A549 (cell line): ENCODE measurements around the gene ANKMY2. TPM values are rescaled to one million over a fixed set of nuclear protein-coding genes. Genes with fewer than 3 reads are reported as not detected.

Source experiments
- ATAC-seq, 2 experiments: fragments of 200-7000 bp in 1 of 2; fragments of >200 bp in 1 of 2; cut with Nextera tagmentation in 1 of 2; cut with Tn5 transposase in 1 of 2; 3 replicates each; pipeline versions ENCODE4 v1.8.0 to v1.9.1; 2018 to 2020; ENCODE audit warnings: mild to moderate bottlenecking in 1 of 2, moderate library complexity in 1 of 2
- CTCF ChIA-PET: fragments of 300-600 bp; sonication (Branson Sonifier 250); formaldehyde crosslinking; extraction: SDS; loops from one replicate; lab custom pipeline; 2021; ENCODE audit warnings: antibody characterized with exemption, inconsistent platforms; lab: Yijun Ruan, JAX
- POLR2A ChIA-PET: fragments of 350-600 bp; formaldehyde crosslinking; extraction: SDS; loops from one replicate; lab custom pipeline; 2021; ENCODE audit warnings: antibody characterized with exemption, inconsistent platforms; lab: Yijun Ruan, JAX
- DNase-seq, 2 experiments: peaks; one replicate each; pipeline versions ENCODE4 v3.0.0 to v3.0.0-alpha.2; 2011 to 2016; ENCODE audit warnings: low read depth in 1 of 2, low spot score in 1 of 2
- FAIRE-seq: peaks from 2 replicates; lab custom pipeline; 2011; peaks lifted over from hg19 to GRCh38; lab: Jason Lieb, UNC
- H3K27ac ChIP-seq, 2 experiments: fragments of >200 bp; sonication (Bioruptor Twin); formaldehyde crosslinking; 3 replicates each; pipeline ENCODE4 v1.5.1; 2016 to 2017
- H3K4me1 ChIP-seq: fragments of >200 bp; sonication (Bioruptor Twin); formaldehyde crosslinking; 3 replicates; pipeline ENCODE4 v1.6.1; 2016
- H3K4me2 ChIP-seq: fragments of >200 bp; sonication (Bioruptor Twin); formaldehyde crosslinking; 3 replicates; pipeline ENCODE4 v1.6.1; 2016
- H3K4me3 ChIP-seq: fragments of >200 bp; sonication (Bioruptor Twin); formaldehyde crosslinking; 3 replicates; pipeline ENCODE4 v1.5.1; 2016
- H3K9me3 ChIP-seq: fragments of >200 bp; sonication (Bioruptor Twin); formaldehyde crosslinking; 3 replicates; pipeline ENCODE4 v1.6.1; 2016
- CBX2 ChIP-seq: fragments of 200-600 bp; sonication (generic); IDR thresholded peaks from 2 replicates; pipeline ENCODE4 v1.6.1; 2016; ENCODE audit warnings: low read depth, mild to moderate bottlenecking, borderline replicate concordance
- CHD2 ChIP-seq: fragments of 150-350 bp; IDR thresholded peaks from 2 replicates; pipeline ENCODE4 v1.6.1; 2014; ENCODE audit warnings: low read length; ENCODE audit not compliant: partially characterized antibody
- EP300 ChIP-seq, 2 experiments: fragments of >200 bp; sonication (Bioruptor Twin); formaldehyde crosslinking; IDR thresholded peaks; 2 replicates in 1 of 2; 3 replicates in 1 of 2; pipeline ENCODE4 v1.6.1; 2016 to 2017
- ESRRA ChIP-seq: fragments of 150-350 bp; IDR thresholded peaks from 2 replicates; pipeline ENCODE4 v1.6.1; 2014; ENCODE audit warnings: mild to moderate bottlenecking, low read length, borderline replicate concordance
- FOSB ChIP-seq: fragments of 250-450 bp; sonication (Bioruptor Pico); IDR thresholded peaks from 2 replicates; pipeline ENCODE4 v1.5.0; 2020; ENCODE audit warnings: mild to moderate bottlenecking, moderate library complexity
- HMGXB4 ChIP-seq: fragments of 250-450 bp; sonication (Bioruptor Pico); IDR thresholded peaks from 2 replicates; pipeline ENCODE4 v1.5.0; 2021; ENCODE audit warnings: mild to moderate bottlenecking, moderate library complexity, borderline replicate concordance
- JUNB ChIP-seq: fragments of >200 bp; sonication (Bioruptor Twin); formaldehyde crosslinking; IDR thresholded peaks from 2 replicates; pipeline ENCODE4 v1.6.1; 2016
- MAFK ChIP-seq: fragments of 450-650 bp; IDR thresholded peaks from 2 replicates; pipeline ENCODE4 v1.6.1; 2014; ENCODE audit not compliant: partially characterized antibody
- MAZ ChIP-seq: fragments of 150-350 bp; IDR thresholded peaks from 2 replicates; pipeline ENCODE4 v1.6.1; 2014; ENCODE audit warnings: antibody characterized with exemption, low read depth, low read length, borderline replicate concordance
- MYC ChIP-seq: IDR thresholded peaks from 2 replicates; pipeline ENCODE4 v1.6.1; 2012; ENCODE audit warnings: mild to moderate bottlenecking, inconsistent platforms, low read length, improper control_type of control experiment, borderline replicate concordance
- NFE2L2 ChIP-seq: fragments of 150-350 bp; conservative IDR thresholded peaks from 2 replicates; pipeline ENCODE4 v1.6.1; 2014; ENCODE audit warnings: low read length
- NPAS2 ChIP-seq: fragments of 250-450 bp; sonication (Bioruptor Pico); IDR thresholded peaks from 2 replicates; pipeline ENCODE4 v1.8.0; 2022; ENCODE audit warnings: mild to moderate bottlenecking, moderate library complexity, borderline replicate concordance
- NR3C1 ChIP-seq: fragments of >200 bp; sonication (Bioruptor Twin); formaldehyde crosslinking; IDR thresholded peaks from 3 replicates; pipeline ENCODE4 v1.6.1; 2017
- POLR2A ChIP-seq: IDR thresholded peaks from 2 replicates; pipeline ENCODE4 v1.6.1; 2012; ENCODE audit warnings: mild to moderate bottlenecking, low read length
- RNF2 ChIP-seq: fragments of 200-600 bp; sonication (generic); IDR thresholded peaks from 2 replicates; pipeline ENCODE4 v1.6.1; 2016; ENCODE audit warnings: low read depth, mild to moderate bottlenecking, antibody characterized with exemption, moderate library complexity, borderline replicate concordance
- ZC3H11A ChIP-seq: fragments of 450-650 bp; IDR thresholded peaks from 2 replicates; pipeline ENCODE4 v1.6.1; 2014; ENCODE audit warnings: antibody characterized with exemption, mild to moderate bottlenecking
- ZNF302 ChIP-seq: fragments of 250-450 bp; sonication (Bioruptor Pico); IDR thresholded peaks from 2 replicates; pipeline ENCODE4 v1.9.0; 2021; ENCODE audit warnings: inconsistent platforms, mild to moderate bottlenecking, moderate library complexity
- WGBS: methylation state at CpG from one replicate; pipeline ENCODE4 v1.1.6; 2017; ENCODE audit errors: missing lambda C conversion rate; 5-methylcytosine and 5-hydroxymethylcytosine counted together
- polyA plus RNA-seq, 4 experiments: library from polyadenylated mRNA; depleted of rRNA in 3 of 4; stranded (reverse); fragments of >200 nt; fragmentation: RNase III in 1 of 4; extraction: RNeasy Plus Mini Kit Qiagen cat#74134 plus additional on column Dnase treatment in 1 of 4; gene quantifications; 2 replicates in 3 of 4; 3 replicates in 1 of 4; pipeline ENCODE4 v1.2.3, GENCODE V29; 2011 to 2017
- TF ChIP-seq, protein P1 (sequence below): fragments of 450-650 bp; IDR thresholded peaks from 2 replicates; pipeline ENCODE4 v1.6.1; 2014; ENCODE audit warnings: antibody characterized with exemption
- TF ChIP-seq, protein P2 (sequence below): fragments of 150-350 bp; IDR thresholded peaks from 2 replicates; pipeline ENCODE4 v1.6.1; 2014; ENCODE audit warnings: low read depth, mild to moderate bottlenecking, low read length
- TF ChIP-seq, protein P3 (sequence below): IDR thresholded peaks from 2 replicates; pipeline ENCODE4 v1.6.1; 2012; ENCODE audit warnings: low read depth, borderline replicate concordance
- TF ChIP-seq, protein P4 (sequence below): fragments of >200 bp; sonication (Bioruptor Twin); formaldehyde crosslinking; IDR thresholded peaks from 2 replicates; pipeline ENCODE4 v1.6.1; 2016
- TF ChIP-seq, protein P5 (sequence below): IDR thresholded peaks from 2 replicates; pipeline ENCODE4 v1.6.1; 2012

Gene ANKMY2
- polyA plus RNA-seq, 2 of the 4 experiments (the other 2 are of a cell fraction) = 15.3 to 26.1 TPM

DNA sequence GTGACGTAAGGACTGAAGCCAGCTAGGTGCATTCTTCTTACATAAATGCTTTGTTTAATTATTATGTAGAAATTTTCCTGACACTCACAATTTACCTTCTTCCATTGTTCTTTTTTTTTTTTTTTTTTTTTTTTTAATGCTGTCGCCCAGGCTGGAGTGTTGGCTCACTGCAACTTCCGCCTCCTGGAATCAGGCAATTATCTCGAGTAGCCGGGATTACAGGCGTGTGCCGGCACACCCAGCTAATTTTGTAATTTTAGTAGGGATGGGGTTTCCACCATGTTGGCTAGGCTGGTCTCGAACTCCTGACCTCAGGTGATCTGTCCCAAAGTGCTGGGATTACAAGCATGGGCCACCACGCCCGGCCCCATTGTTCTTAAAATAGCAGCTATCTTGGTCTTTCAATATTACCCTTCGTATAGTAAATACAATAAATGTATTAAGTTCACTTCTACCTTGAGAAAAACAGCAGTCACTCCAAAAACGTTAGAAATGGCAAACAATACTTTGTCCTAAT, 32.5 kb upstream of the ANKMY2 start:
- TF ChIP-seq HMGXB4 (CRISPR knock-in tag) = no peak
- TF ChIP-seq, protein P1, sequence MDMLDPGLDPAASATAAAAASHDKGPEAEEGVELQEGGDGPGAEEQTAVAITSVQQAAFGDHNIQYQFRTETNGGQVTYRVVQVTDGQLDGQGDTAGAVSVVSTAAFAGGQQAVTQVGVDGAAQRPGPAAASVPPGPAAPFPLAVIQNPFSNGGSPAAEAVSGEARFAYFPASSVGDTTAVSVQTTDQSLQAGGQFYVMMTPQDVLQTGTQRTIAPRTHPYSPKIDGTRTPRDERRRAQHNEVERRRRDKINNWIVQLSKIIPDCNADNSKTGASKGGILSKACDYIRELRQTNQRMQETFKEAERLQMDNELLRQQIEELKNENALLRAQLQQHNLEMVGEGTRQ = no peak
- no peak for TF ChIP-seq NFE2L2
- no peak for TF ChIP-seq JUNB
- TF ChIP-seq MYC = no peak
- no peak for TF ChIP-seq NR3C1
- POLR2A ChIA-PET = no interaction called here
- ATAC-seq (no peak), DNase-seq (no peak), FAIRE-seq (no peak)
- no peaks in the 10 kb centered on the region for H3K4me1 ChIP-seq
- CTCF ChIA-PET = interaction anchor here (0.6 kb wide), 1 partner anchor 17 kb away, joined by 3 read pairs; no protein-coding TSS in a partner anchor
- 88% methylated on average over 12 of the region's 12 CpGs for WGBS
- H3K4me3 ChIP-seq = no peak overlapping the region
- no peak overlapping the region for H3K4me2 ChIP-seq
- no peaks in the 10 kb centered on the region for H3K9me3 ChIP-seq
- no peak overlapping the region for H3K27ac ChIP-seq

GRCh38 chr7:16675277-16675676, 29.7 kb upstream of the ANKMY2 start:
- WGBS = 78% methylated on average over 3 of the region's 3 CpGs
- no peak overlapping the region for H3K4me3 ChIP-seq

More at GRCh38 chr7:16675277-16675676, 29.7 kb upstream of the ANKMY2 start:
- ATAC-seq (no peak), FAIRE-seq (no peak), DNase-seq (no peak)
- ChIA-PET POLR2A (no interaction called here), CTCF (interaction anchor here (1.1 to 1.2 kb wide), 3 partner anchors 10 to 598 kb away, joined by 3 to 5 read pairs (median 4); no protein-coding TSS in a partner anchor)
- Histone ChIP-seq H3K4me2 (no peak overlapping the region), H3K27ac (no peak overlapping the region), H3K4me1 (no peaks in the 10 kb centered on the region), H3K9me3 (no peaks in the 10 kb centered on the region)
- no peak for TF ChIP-seq ZC3H11A
- no peak for TF ChIP-seq FOSB (CRISPR knock-in tag)
- TF ChIP-seq NFE2L2 = no peak
- TF ChIP-seq, protein P2, sequence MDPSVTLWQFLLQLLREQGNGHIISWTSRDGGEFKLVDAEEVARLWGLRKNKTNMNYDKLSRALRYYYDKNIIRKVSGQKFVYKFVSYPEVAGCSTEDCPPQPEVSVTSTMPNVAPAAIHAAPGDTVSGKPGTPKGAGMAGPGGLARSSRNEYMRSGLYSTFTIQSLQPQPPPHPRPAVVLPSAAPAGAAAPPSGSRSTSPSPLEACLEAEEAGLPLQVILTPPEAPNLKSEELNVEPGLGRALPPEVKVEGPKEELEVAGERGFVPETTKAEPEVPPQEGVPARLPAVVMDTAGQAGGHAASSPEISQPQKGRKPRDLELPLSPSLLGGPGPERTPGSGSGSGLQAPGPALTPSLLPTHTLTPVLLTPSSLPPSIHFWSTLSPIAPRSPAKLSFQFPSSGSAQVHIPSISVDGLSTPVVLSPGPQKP = no peak
- no peak for TF ChIP-seq ESRRA
- TF ChIP-seq, protein P3, sequence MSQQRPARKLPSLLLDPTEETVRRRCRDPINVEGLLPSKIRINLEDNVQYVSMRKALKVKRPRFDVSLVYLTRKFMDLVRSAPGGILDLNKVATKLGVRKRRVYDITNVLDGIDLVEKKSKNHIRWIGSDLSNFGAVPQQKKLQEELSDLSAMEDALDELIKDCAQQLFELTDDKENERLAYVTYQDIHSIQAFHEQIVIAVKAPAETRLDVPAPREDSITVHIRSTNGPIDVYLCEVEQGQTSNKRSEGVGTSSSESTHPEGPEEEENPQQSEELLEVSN = no peak
- TF ChIP-seq MAZ = no peak
- TF ChIP-seq MAFK = no peak
- TF ChIP-seq CBX2 = no peak
- no peak for TF ChIP-seq RNF2
- TF ChIP-seq, protein P4, sequence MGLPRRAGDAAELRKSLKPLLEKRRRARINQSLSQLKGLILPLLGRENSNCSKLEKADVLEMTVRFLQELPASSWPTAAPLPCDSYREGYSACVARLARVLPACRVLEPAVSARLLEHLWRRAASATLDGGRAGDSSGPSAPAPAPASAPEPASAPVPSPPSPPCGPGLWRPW = no peak
- TF ChIP-seq POLR2A = no peak
- TF ChIP-seq CHD2 = no peak
- TF ChIP-seq NPAS2 (CRISPR knock-in tag) = no peak
- TF ChIP-seq EP300 (IDR thresholded peaks at IDR 0.05) = no peak
- TF ChIP-seq, protein P1 = no peak
- TF ChIP-seq, protein P5, sequence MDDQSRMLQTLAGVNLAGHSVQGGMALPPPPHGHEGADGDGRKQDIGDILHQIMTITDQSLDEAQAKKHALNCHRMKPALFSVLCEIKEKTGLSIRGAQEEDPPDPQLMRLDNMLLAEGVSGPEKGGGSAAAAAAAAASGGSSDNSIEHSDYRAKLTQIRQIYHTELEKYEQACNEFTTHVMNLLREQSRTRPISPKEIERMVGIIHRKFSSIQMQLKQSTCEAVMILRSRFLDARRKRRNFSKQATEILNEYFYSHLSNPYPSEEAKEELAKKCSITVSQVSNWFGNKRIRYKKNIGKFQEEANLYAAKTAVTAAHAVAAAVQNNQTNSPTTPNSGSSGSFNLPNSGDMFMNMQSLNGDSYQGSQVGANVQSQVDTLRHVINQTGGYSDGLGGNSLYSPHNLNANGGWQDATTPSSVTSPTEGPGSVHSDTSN = no peak
- no peak for TF ChIP-seq ZNF302 (CRISPR knock-in tag)
